Measurements from ENCODE around the gene USP7. TPM values are rescaled to one million over a fixed set of nuclear protein-coding genes. Genes with fewer than 3 reads are reported as not detected.

The USP7 gene
- total RNA-seq, 2 experiments from 2014 or later: 259 to 268 TPM

GRCh38 chr16:8848231-8848938 is 115.3 kb downstream of the USP7 start:
- CTCF ChIA-PET: no interaction called here
- peaks cover 44% of the 10 kb centered on the region for H3K36me3 Mint-ChIP-seq (ENCODE audit: low read depth)

GRCh38 chr16:8847623-8848022 is 116.1 kb downstream of the USP7 start:
- Mint-ChIP-seq H3K27me3 (no peaks in the 10 kb centered on the region), H3K36me3 (ENCODE audit: low read depth) (peaks cover 39% of the 10 kb centered on the region), H3K9me3 (no peaks in the 10 kb centered on the region), H3K27ac (no peak overlapping the region), H3K4me1 (ENCODE audit: low read depth) (peaks cover 19% of the 10 kb centered on the region), H3K4me3 (no peak overlapping the region)
- DNase-seq (peak in 1 of 14 experiments; percentile 1), ATAC-seq (ENCODE audit: poor library complexity) (no peak)
- H3K36me3 ChIP-seq (ENCODE audit: insufficient read depth, low read length): peaks cover 20% of the 10 kb centered on the region
- CTCF ChIA-PET: no interaction called here
- peaks cover 9% of the 10 kb centered on the region for H3K4me1 ChIP-seq (ENCODE audit: insufficient read depth, low read length)
- POLR2A ChIA-PET: no interaction called here
- H3K9me3 ChIP-seq (ENCODE audit: control insufficient read depth in 1 of 2, insufficient read depth in 1 of 2, low read length in 2 of 2): no peaks in the 10 kb centered on the region
- TF ChIP-seq CTCF (IDR thresholded peaks at IDR 0.05): no peak
- H3K4me3 ChIP-seq (ENCODE audit: low read length): no peak overlapping the region
- intact Hi-C loops (cut with DNase I, micrococcal nuclease): no loop called here
- H3K27ac ChIP-seq (ENCODE audit: low read depth in 1 of 2, low read length in 2 of 2): no peak overlapping the region
- H3K27me3 ChIP-seq (ENCODE audit: control insufficient read depth in 1 of 2, insufficient read depth in 2 of 2, low read length in 2 of 2): no peaks in the 10 kb centered on the region

More at GRCh38 chr16:8848231-8848938, 115.3 kb downstream of the USP7 start:
- no peaks in the 10 kb centered on the region for H3K27me3 ChIP-seq (ENCODE audit: control insufficient read depth in 1 of 2, insufficient read depth in 2 of 2, low read length in 2 of 2)
- H3K36me3 ChIP-seq (ENCODE audit: insufficient read depth, low read length): peaks cover 20% of the 10 kb centered on the region
- H3K4me3 ChIP-seq (ENCODE audit: low read length): no peak overlapping the region
- H3K4me1 ChIP-seq (ENCODE audit: insufficient read depth, low read length): peaks cover 9% of the 10 kb centered on the region
- Mint-ChIP-seq H3K27ac (no peak overlapping the region), H3K9me3 (no peaks in the 10 kb centered on the region), H3K27me3 (no peaks in the 10 kb centered on the region), H3K4me1 (ENCODE audit: low read depth) (peaks cover 20% of the 10 kb centered on the region), H3K4me3 (no peak overlapping the region)
- H3K9me3 ChIP-seq (ENCODE audit: control insufficient read depth in 1 of 2, insufficient read depth in 1 of 2, low read length in 2 of 2): no peaks in the 10 kb centered on the region
- ATAC-seq (ENCODE audit: poor library complexity) (no peak), DNase-seq (no peak)
- TF ChIP-seq CTCF (IDR thresholded peaks at IDR 0.05): no peak
- POLR2A ChIA-PET: no interaction called here
- intact Hi-C loops (cut with DNase I, micrococcal nuclease): no loop called here
- no peak overlapping the region for H3K27ac ChIP-seq (ENCODE audit: low read depth in 1 of 2, low read length in 2 of 2)

- peaks cover 9% of the 10 kb centered on the region for H3K4me1 ChIP-seq (ENCODE audit: insufficient read depth, low read length)
- ATAC-seq (ENCODE audit: poor library complexity) (no peak), DNase-seq (no peak)
- H3K9me3 ChIP-seq (ENCODE audit: control insufficient read depth in 1 of 2, insufficient read depth in 1 of 2, low read length in 2 of 2): no peaks in the 10 kb centered on the region
- peaks cover 20% of the 10 kb centered on the region for H3K4me1 Mint-ChIP-seq (ENCODE audit: low read depth)
- H3K9me3 Mint-ChIP-seq: no peaks in the 10 kb centered on the region
- no peak overlapping the region for H3K27ac ChIP-seq (ENCODE audit: low read depth in 1 of 2, low read length in 2 of 2)
- no peak overlapping the region for H3K4me3 Mint-ChIP-seq
- H3K4me3 ChIP-seq (ENCODE audit: low read length): no peak overlapping the region
- H3K27ac Mint-ChIP-seq: no peak overlapping the region
- no peaks in the 10 kb centered on the region for H3K27me3 Mint-ChIP-seq
- H3K36me3 Mint-ChIP-seq (ENCODE audit: low read depth): peaks cover 39% of the 10 kb centered on the region
- no peak for TF ChIP-seq CTCF (IDR thresholded peaks at IDR 0.05)
- H3K36me3 ChIP-seq (ENCODE audit: insufficient read depth, low read length): peaks cover 20% of the 10 kb centered on the region
- CTCF ChIA-PET: no interaction called here
- H3K27me3 ChIP-seq (ENCODE audit: control insufficient read depth in 1 of 2, insufficient read depth in 2 of 2, low read length in 2 of 2): no peaks in the 10 kb centered on the region
- intact Hi-C loops (cut with DNase I, micrococcal nuclease): no loop called here
- POLR2A ChIA-PET: no interaction called here
Measured at GRCh38 chr16:8847145-8847544, 116.6 kb downstream of the USP7 start.

Data from CD4-positive, alpha-beta T cell (primary cell).